ENCODE results near the gene MAS1.

- no peak for TF ChIP-seq CTCF (conservative IDR thresholded peaks at IDR 0.05; ENCODE audit: low read depth in 2 of 2)
- TF ChIP-seq POLR2AphosphoS5 (IDR thresholded peaks at IDR 0.05; ENCODE audit: low read depth), result no peak
Measured at GRCh38 chr6:159875194-159875593, 15.6 kb upstream of the MAS1 start.
